GM15510 (cell line): ENCODE results near the gene DLGAP1.

Source experiments
- POLR2A ChIP-seq: IDR thresholded peaks from 3 replicates; pipeline ENCODE4 v1.6.1; 2011; ENCODE audit warnings: borderline replicate concordance; ENCODE audit not compliant: insufficient read length; ENCODE audit errors: extremely low read depth

Gene DLGAP1

GRCh38 chr18:4455113-4455811, at the start of gene DLGAP1:
DLGAP1 (minus strand) TSS chr18:4455307.
- TF ChIP-seq POLR2A, result no peak

GRCh38 chr18:4468511-4468910, 13.4 kb upstream of the DLGAP1 start:
- TF ChIP-seq POLR2A, result no peak

GRCh38 chr18:4454537-4455112, 482 bp downstream of the DLGAP1 start:
- no peak for TF ChIP-seq POLR2A

- no peak for TF ChIP-seq POLR2A
Observed at GRCh38 chr18:4453874-4454536, 1.1 kb downstream of the DLGAP1 start.

GRCh38 chr18:4453567-4453873, 1.6 kb downstream of the DLGAP1 start:
- no peak for TF ChIP-seq POLR2A

GRCh38 chr18:4450065-4450658, 4.9 kb downstream of the DLGAP1 start:
- TF ChIP-seq POLR2A, result no peak

GRCh38 chr18:4445902-4446301, 9.2 kb downstream of the DLGAP1 start:
- TF ChIP-seq POLR2A, result no peak

GRCh38 chr18:4444306-4444705, 10.8 kb downstream of the DLGAP1 start:
- TF ChIP-seq POLR2A, result no peak

GRCh38 chr18:4441098-4441497, 14.0 kb downstream of the DLGAP1 start:
- no peak for TF ChIP-seq POLR2A

- no peak for TF ChIP-seq POLR2A
Observed at GRCh38 chr18:4438938-4439337, 16.2 kb downstream of the DLGAP1 start.

GRCh38 chr18:4433717-4434116, 21.4 kb downstream of the DLGAP1 start:
- no peak for TF ChIP-seq POLR2A

GRCh38 chr18:4430836-4431235, 24.3 kb downstream of the DLGAP1 start:
- TF ChIP-seq POLR2A, result no peak

GRCh38 chr18:4417714-4418113, 37.4 kb downstream of the DLGAP1 start:
- no peak for TF ChIP-seq POLR2A

- no peak for TF ChIP-seq POLR2A
Observed at GRCh38 chr18:4416976-4417375, 38.1 kb downstream of the DLGAP1 start.

GRCh38 chr18:4412286-4412685, 42.8 kb downstream of the DLGAP1 start:
- no peak for TF ChIP-seq POLR2A

GRCh38 chr18:4406856-4407255, 48.3 kb downstream of the DLGAP1 start:
- TF ChIP-seq POLR2A, result no peak
